GM23248 (cell line): ENCODE data around the gene JARID2. TPM values are rescaled to one million over a fixed set of nuclear protein-coding genes. Genes with fewer than 3 reads are reported as not detected.

ENCODE experiments used
- DNase-seq: peaks from one replicate; pipeline ENCODE4 v3.0.0-alpha.2; 2015
- H2AFZ ChIP-seq: fragments of 200-600 bp; sonication (generic); 2 replicates; pipeline ENCODE4 v1.6.1; 2016; ENCODE audit warnings: antibody characterized with exemption
- H3F3A ChIP-seq: fragments of 200-600 bp; sonication (generic); 2 replicates; pipeline ENCODE4 v1.6.1; 2016; ENCODE audit warnings: mild to moderate bottlenecking, antibody characterized with exemption, mixed run types; ENCODE audit not compliant: insufficient read depth
- H3K27ac ChIP-seq: fragments of 200-600 bp; sonication (generic); 2 replicates; pipeline ENCODE4 v1.5.1; 2016; ENCODE audit warnings: mild to moderate bottlenecking
- H3K27me3 ChIP-seq: fragments of 200-600 bp; sonication (generic); replicated peaks from 2 replicates; pipeline ENCODE4 v1.6.1; 2016; ENCODE audit warnings: mild to moderate bottlenecking; ENCODE audit not compliant: insufficient read depth
- H3K36me3 ChIP-seq: fragments of 200-600 bp; sonication (generic); 2 replicates; pipeline ENCODE4 v1.6.1; 2016; ENCODE audit warnings: low read depth, mild to moderate bottlenecking
- H3K4me1 ChIP-seq: fragments of 200-600 bp; sonication (generic); 2 replicates; pipeline ENCODE4 v1.6.1; 2016; ENCODE audit warnings: mild to moderate bottlenecking; ENCODE audit not compliant: insufficient read depth
- H3K4me2 ChIP-seq: fragments of 200-600 bp; sonication (generic); one replicate; pipeline ENCODE4 v1.6.1; 2016; ENCODE audit warnings: mild to moderate bottlenecking; ENCODE audit not compliant: unreplicated experiment
- H3K4me3 ChIP-seq: fragments of 200-600 bp; sonication (generic); 2 replicates; pipeline ENCODE4 v1.5.1; 2016; ENCODE audit warnings: mild to moderate bottlenecking
- H3K79me2 ChIP-seq: fragments of 200-600 bp; sonication (generic); 2 replicates; pipeline ENCODE4 v1.6.1; 2016; ENCODE audit warnings: mild to moderate bottlenecking; ENCODE audit not compliant: insufficient read depth
- H3K9ac ChIP-seq: fragments of 200-600 bp; sonication (generic); 2 replicates; pipeline ENCODE4 v1.6.1; 2016; ENCODE audit warnings: mild to moderate bottlenecking
- H3K9me2 ChIP-seq: fragments of 200-600 bp; sonication (generic); 2 replicates; pipeline ENCODE4 v1.6.1; 2016; ENCODE audit warnings: mixed run types, mild to moderate bottlenecking, moderate library complexity; ENCODE audit not compliant: insufficient read depth
- H3K9me3 ChIP-seq: fragments of 200-600 bp; sonication (generic); one replicate; pipeline ENCODE4 v1.6.1; 2017; ENCODE audit warnings: low read depth
- H4K20me1 ChIP-seq: fragments of 200-600 bp; sonication (generic); 2 replicates; pipeline ENCODE4 v1.6.0; 2016; ENCODE audit not compliant: insufficient read depth
- EZH2 ChIP-seq: fragments of 200-600 bp; sonication (generic); IDR thresholded peaks from 2 replicates; pipeline ENCODE4 v1.6.1; 2018; ENCODE audit warnings: antibody characterized with exemption, mild to moderate bottlenecking; ENCODE audit not compliant: insufficient read depth, poor library complexity, severe bottlenecking
- EZH2phosphoT487 ChIP-seq: fragments of 200-600 bp; sonication (generic); IDR thresholded peaks from 2 replicates; pipeline ENCODE4 v1.6.1; 2018; ENCODE audit warnings: antibody characterized with exemption, moderate library complexity, mild to moderate bottlenecking, low read depth; ENCODE audit not compliant: insufficient read depth
- WGBS, 2 experiments: methylation state at CpG; one replicate each; pipeline ENCODE4 v1.1.6; 2015 to 2017; ENCODE audit warnings: low lambda C conversion rate in 2 of 2, low coverage in 1 of 2; ENCODE audit errors: missing lambda C conversion rate in 2 of 2; 5-methylcytosine and 5-hydroxymethylcytosine counted together
- in situ Hi-C: fragments of 300-500 bp; cut with MboI; formaldehyde crosslinking; loops from 2 replicates; pipeline ENCODE4 v1.15.0; 2020
- polyA plus RNA-seq: library from polyadenylated mRNA; unstranded; fragments of >200 nt; fragmentation: Nextera tagmentation; extraction: Ambion mirVana; gene quantifications from 2 replicates; pipeline ENCODE4 v1.2.1, GENCODE V29; 2016
- total RNA-seq: library from RNA; depleted of rRNA; stranded (reverse); fragments of >200 nt; shearing (Covaris generic); gene quantifications from 2 replicates; pipeline ENCODE4 v1.2.3, GENCODE V29; 2014

Gene JARID2
- total and polyA plus RNA-seq, 2 experiments from 2014 or later: 3.9 to 9.3 TPM

GRCh38 chr6:15416932-15417509 lies 171.2 kb downstream of the JARID2 start:
- Histone ChIP-seq H3K9me3 (no peaks in the 10 kb centered on the region), H3K4me2 (no peak overlapping the region), H3K9me2 (no peaks in the 10 kb centered on the region), H3K27me3 (no peaks in the 10 kb centered on the region), H3K27ac (no peak overlapping the region), H3K36me3 (no peaks in the 10 kb centered on the region), H3F3A (no peaks in the 10 kb centered on the region), H3K4me1 (peaks cover 9% of the 10 kb centered on the region; the same call in 1 of the 2 replicates), H4K20me1 (no peaks in the 10 kb centered on the region), H3K9ac (no peak overlapping the region), H3K4me3 (no peak overlapping the region), H3K79me2 (peaks cover 79% of the 10 kb centered on the region), H2AFZ (no peak overlapping the region)
- no peak for DNase-seq
- no peak for TF ChIP-seq EZH2phosphoT487
- TF ChIP-seq EZH2: no peak
- 97 to 99% methylated on average over 6 of the region's 6 CpGs for WGBS, 2 experiments
- in situ Hi-C loops: no loop called here

GRCh38 chr6:15417811-15418210 lies 171.9 kb downstream of the JARID2 start:
- no peak for TF ChIP-seq EZH2
- no peak for TF ChIP-seq EZH2phosphoT487
- Histone ChIP-seq H3K36me3 (no peaks in the 10 kb centered on the region), H3K27me3 (no peaks in the 10 kb centered on the region), H3K4me1 (peaks cover 9% of the 10 kb centered on the region; the same call in 1 of the 2 replicates), H3K9me3 (no peaks in the 10 kb centered on the region), H3K9ac (no peak overlapping the region), H3K4me3 (no peak overlapping the region), H3K9me2 (no peaks in the 10 kb centered on the region), H4K20me1 (no peaks in the 10 kb centered on the region), H2AFZ (no peak overlapping the region), H3K4me2 (no peak overlapping the region), H3K79me2 (peaks cover 79% of the 10 kb centered on the region), H3K27ac (no peak overlapping the region), H3F3A (no peaks in the 10 kb centered on the region)
- in situ Hi-C loops: no loop called here
- 62 to 70% methylated on average over 5 of the region's 5 CpGs for WGBS, 2 experiments
- DNase-seq: peak; percentile 44

DNA sequence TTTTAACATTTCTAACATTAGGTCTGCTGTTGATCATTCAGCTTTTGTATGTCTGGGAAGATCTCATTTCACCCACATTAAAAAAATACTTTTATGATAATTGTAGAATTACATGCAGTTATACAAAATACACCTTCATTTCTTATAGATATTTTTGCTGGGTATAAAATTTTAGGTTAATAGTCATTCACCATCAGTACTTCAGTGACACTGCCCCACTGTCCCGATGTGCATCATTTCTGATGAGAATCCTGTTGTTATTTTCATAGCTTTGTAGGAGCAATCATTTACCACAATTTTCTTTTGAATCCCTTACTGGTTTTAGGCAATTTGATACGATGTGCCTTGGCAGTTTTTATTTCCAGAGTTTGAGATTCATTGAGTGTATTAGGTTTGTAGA lies 173.6 kb downstream of the JARID2 start:
- no peak overlapping the region for H2AFZ ChIP-seq
- 100% methylated on average over 2 of the region's 2 CpGs for WGBS, 2 experiments
- H3K36me3 ChIP-seq: no peaks in the 10 kb centered on the region
- H3K27ac ChIP-seq: no peak overlapping the region
- no peaks in the 10 kb centered on the region for H3K9me3 ChIP-seq
- no peak overlapping the region for H3K4me2 ChIP-seq
- DNase-seq: no peak
- no peak overlapping the region for H3K4me3 ChIP-seq
- no peak overlapping the region for H3K9ac ChIP-seq
- no peak for TF ChIP-seq EZH2phosphoT487
- TF ChIP-seq EZH2: no peak
- in situ Hi-C loops: no loop called here
- H3K27me3 ChIP-seq: no peaks in the 10 kb centered on the region
- no peaks in the 10 kb centered on the region for H3F3A ChIP-seq
- peaks cover 79% of the 10 kb centered on the region for H3K79me2 ChIP-seq
- H4K20me1 ChIP-seq: no peaks in the 10 kb centered on the region
- no peaks in the 10 kb centered on the region for H3K9me2 ChIP-seq
- H3K4me1 ChIP-seq: peaks cover 6% of the 10 kb centered on the region; the same call in 1 of the 2 replicates

GRCh38 chr6:15420959-15421438 lies 175.1 kb downstream of the JARID2 start:
- Histone ChIP-seq H4K20me1 (no peaks in the 10 kb centered on the region), H3K4me3 (no peak overlapping the region), H3K36me3 (no peaks in the 10 kb centered on the region), H2AFZ (no peak overlapping the region), H3K4me1 (peaks cover 6% of the 10 kb centered on the region; the same call in 1 of the 2 replicates), H3K9me3 (no peaks in the 10 kb centered on the region), H3K4me2 (no peak overlapping the region), H3K27me3 (no peaks in the 10 kb centered on the region), H3K9me2 (no peaks in the 10 kb centered on the region), H3K27ac (no peak overlapping the region), H3K9ac (no peak overlapping the region), H3K79me2 (peaks cover 94% of the 10 kb centered on the region), H3F3A (no peaks in the 10 kb centered on the region)
- WGBS, 2 experiments: 89 to 90% methylated on average over 10 of the region's 10 CpGs
- TF ChIP-seq EZH2phosphoT487: no peak
- no peak for TF ChIP-seq EZH2
- in situ Hi-C loops: no loop called here
- DNase-seq: no peak
